HG03439 (cell line): ENCODE measurements around the gene ERCC3.

Experiments used
- ATAC-seq: cut with Tn5 transposase; IDR thresholded peaks from one replicate; pipeline ENCODE4 v1.9.1; 2021; ENCODE audit warnings: mild to moderate bottlenecking, moderate library complexity; ENCODE audit not compliant: unreplicated experiment

ERCC3 gene

GRCh38 chr2:127293748-127294562, at the start of gene ERCC3:
Gene ERCC3 (minus strand): TSS chr2:127294144. CDS start chr2:127294081, 63 bp downstream.
- peak; percentile 97 for ATAC-seq

DNA sequence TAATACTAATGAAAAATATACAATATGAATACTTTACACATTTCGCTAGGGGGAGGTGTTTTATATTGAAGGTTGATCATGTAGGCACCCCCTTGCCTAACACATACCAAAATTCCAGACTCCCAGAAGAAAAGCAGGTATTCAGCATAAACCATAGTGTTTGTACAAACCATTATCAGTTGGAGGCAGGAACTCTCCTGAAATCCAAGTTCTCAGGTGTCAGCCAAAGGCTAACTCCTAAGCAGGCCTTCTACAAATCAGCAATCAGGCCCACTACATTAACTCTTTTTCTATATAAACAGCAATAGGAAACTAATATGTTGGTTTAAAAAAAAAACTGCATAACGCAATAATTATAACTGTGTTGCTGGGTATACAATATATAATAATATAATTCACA, 49.3 kb upstream of the ERCC3 start:
- no peak for ATAC-seq

- ATAC-seq, result no peak
These were observed 48.2 kb upstream of the ERCC3 start for GRCh38 chr2:127342101-127342500.

- ATAC-seq, result no peak
These were observed 38.4 kb upstream of the ERCC3 start for GRCh38 chr2:127332335-127332734.

- no peak for ATAC-seq
These were observed 36.8 kb upstream of the ERCC3 start for GRCh38 chr2:127330753-127331152.

- no peak for ATAC-seq
These were observed 32.5 kb upstream of the ERCC3 start for GRCh38 chr2:127326289-127326945.

DNA sequence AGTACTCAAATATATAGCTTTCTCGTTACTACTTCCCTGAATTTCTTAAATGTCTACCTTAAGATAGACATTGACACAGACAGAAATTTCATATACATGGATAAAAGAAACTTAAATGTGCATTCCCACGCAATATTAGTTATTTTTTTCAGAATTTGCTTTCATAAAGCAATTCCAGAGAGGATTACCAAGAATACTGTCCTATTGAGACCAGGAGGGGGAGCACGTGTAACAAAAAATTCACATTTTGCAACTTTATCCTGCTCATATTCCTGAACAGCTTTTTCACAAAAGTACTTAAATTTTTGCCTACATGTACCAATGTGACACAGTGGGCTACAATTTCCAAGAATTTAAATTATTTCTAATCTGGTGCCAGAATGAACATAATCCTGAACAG, 30.7 kb upstream of the ERCC3 start:
- no peak for ATAC-seq

GRCh38 chr2:127321303-127321702, 27.4 kb upstream of the ERCC3 start:
- no peak for ATAC-seq

DNA sequence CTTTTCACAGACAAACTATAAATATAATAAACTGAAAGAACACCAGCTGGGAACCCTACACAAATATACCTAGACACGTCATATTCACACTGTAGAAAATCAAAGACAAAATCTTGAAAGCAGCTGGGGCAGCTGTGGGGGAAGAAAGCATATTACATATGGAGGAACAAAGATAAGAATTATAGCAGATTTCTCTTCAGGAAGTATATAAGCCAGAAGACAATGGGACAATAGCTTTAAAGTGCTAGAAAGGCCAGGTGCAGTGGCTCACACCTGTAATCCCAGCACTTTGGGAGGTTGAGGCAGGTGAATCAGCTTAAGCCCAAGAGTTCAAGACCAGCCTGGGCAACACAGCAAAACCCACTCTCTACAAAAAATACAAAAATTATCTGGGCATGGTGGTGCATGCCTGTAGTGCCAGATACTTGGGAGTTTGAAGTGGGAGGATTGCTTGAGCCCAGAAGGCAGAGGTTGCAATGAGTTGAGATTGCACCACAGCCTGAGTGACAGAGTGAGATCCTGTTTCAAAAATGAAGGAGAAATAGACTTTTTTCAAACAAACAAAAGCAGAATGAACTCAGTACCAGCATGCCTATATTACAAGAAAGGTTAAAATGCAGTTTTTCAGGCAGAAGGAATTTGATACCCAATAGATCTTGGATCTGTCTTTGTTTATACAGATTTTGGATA, 26.8 kb upstream of the ERCC3 start:
- ATAC-seq, result no peak

DNA sequence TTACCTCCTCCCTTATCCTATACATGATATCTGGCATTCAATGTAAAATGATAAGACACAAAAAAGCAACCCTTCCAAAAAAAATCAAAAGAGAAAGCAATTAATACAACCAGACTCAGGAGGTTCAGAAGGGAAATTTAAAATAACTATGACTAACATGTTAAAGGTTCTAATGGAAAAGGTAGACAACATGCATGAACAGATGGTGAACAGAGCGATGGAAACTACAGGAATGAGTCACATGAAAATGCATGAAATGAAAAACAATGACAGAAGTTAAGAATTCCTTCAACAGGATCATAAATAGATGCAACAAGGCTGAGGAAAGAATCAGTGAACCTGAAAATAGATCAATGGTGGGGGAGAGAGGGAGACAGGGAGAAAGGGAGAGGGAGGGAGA, 26.1 kb upstream of the ERCC3 start:
- no peak for ATAC-seq

GRCh38 chr2:127314193-127314988, 20.4 kb upstream of the ERCC3 start:
- no peak for ATAC-seq

DNA sequence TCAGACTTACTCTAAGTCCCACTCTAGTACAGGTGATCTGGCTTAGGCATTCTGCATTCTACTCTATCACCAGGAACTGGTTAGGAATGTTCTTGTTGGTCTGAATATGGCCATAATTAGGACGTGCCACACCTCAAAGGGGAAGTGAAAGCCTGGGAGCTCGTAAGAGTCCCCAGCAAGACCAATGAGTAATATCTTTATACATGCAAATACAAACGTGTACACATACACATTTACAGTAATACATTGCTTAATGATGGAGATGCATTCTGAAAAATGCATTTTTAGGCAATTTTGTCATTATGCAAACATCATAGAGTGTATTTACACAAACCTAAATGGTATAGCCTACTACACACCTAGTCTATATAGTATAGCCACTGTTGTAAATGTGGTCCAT, 19.5 kb upstream of the ERCC3 start:
- ATAC-seq, result peak; percentile 90

GRCh38 chr2:127310980-127311379, 17.0 kb upstream of the ERCC3 start:
- no peak for ATAC-seq

DNA sequence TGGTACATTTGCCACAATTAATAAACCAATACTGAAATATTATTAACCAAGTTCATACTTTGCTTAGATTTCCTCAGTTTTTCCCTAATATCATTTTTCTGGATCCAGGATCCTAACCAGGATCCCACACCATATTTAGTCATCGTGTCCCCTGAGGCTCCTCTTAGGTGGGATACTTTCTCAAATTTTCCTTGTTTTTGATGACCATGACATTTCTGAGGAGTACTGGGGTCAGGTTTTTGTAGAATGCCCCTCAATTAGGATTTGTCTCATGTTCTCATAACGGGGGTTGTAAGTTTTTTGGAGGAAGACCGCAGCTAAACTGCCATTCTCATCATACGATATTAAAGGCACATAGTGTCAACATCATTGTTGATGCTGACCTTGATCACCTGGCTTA, 15.5 kb upstream of the ERCC3 start:
- ATAC-seq, result no peak

DNA sequence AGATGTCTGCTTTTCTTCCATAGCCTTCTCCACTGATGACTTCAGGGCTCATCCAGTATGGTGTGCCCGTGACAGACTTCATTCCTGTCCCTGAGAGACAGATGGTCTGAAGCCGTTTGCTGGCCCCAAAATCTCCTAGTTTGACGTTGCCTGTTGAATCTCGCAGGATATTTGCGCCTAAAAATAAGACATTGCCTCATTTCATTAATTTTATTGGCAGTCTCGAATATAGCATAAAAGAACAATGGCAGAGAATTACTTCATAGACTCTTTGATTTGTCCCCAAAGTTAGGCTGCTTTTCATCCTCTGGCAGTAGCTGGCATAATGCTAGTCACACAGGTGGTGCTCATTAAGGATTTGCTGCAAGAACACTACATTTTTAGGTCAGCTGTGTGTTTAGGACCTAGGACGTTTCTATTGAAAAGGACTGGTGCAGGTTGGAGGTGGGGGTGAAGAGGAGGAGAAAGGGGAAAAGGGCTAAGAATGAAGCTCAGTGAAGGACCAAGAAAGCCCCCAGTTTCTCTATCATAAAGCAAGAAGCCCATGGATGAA, 14.7 kb upstream of the ERCC3 start:
- ATAC-seq, result no peak

GRCh38 chr2:127305990-127306585, 12.1 kb upstream of the ERCC3 start:
- ATAC-seq, result no peak

- ATAC-seq, result no peak
These were observed 8.2 kb upstream of the ERCC3 start for GRCh38 chr2:127302168-127302567.

DNA sequence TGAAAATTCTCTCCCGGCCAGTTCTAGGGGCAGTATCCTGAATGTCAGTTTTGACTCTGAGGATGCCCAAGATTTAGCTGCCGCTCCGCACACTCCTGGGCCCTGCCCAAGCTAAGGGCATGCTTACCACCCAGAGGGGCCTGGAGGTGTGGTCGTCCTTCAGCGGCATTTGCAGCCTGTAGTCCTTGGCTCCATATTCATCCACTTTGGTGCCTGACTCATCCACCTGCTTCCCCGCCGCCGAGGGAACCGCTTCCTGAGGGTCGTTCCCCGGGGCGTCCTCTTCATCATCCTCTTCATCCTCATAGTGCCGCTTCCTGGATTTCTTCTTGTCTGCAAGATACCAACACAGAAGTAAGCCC, 577 bp downstream of the ERCC3 start:
- peak; percentile 7 for ATAC-seq

DNA sequence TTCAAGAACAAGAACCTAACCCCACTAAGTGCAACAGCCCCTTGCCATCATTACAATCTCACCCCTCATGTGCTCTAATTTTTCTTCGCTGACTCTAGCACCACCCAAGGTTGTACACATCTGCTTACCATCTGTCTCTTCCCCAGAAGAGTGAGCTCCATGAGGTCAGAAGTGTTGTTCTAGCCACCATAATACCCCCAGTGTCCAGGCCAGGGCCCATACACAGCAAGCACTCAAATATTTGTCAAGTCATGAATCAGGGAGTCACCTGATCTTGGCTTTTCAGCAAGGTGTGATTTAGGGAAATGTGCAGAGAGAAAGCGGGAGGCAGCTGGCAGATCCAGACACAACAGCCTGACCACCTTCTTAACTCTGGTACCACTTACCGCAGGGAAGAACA, 5.7 kb downstream of the ERCC3 start:
- ATAC-seq, result no peak

DNA sequence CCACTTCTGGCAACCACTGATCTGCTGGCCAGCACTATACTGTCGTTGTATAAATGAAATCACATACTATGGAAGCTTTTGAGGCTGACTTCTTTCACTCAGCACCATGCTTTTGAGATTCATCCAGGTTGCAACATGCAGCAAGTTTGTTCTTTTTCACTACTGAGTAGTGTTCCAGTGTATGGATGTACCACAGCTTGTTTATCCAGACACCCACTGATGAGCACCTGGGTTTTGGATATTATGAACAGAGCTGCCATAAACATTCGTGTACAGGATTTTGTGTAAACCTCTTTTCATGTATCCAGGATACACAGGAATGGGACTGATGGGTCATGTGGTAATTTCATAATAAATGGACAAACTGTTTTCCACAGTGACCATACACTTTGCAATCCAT, 10.7 kb downstream of the ERCC3 start:
- no peak for ATAC-seq
